ENCODE results near the gene PROM1.

PROM1 gene

DNA sequence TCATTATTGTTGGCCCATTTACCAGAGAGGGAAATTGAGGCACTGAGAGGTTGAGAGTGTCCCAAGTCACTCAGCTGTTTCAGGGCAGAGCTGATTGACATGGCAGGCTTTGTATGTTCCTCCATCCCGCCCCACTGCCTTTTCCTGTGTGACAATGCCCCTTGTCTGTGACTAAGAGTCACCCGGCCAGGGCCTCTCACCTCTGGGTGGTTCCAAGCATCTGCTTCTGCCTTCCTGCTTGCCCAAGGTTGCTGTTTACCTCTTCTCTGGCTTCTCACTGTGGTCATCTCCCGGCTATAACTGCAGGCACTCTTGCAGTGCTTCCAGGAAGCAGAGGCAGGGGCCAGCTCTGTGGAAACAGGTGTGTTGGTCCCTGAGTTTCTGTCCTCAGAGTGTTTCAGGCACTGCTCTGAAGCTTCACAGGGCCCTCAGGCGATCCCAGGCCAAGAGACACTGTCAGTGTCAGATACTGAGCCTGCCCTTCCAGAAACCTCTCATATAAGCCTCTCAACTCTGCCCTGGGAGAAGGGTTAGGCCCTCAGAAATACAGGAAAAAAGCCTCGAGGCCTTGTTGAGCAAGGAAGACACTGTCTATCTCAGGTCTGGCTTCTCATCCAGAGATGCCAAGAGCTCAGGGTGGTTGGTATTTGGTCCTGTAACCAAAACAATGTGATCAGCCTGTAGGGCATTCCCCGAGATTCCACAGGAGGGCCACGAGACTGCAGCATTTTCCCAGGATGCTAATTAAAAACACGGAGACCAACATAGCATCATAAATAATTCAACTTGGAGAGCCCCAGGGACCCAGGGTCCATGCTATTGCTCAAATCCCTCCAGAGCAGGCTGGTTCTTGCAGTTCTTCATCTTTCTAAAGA lies 42.0 kb upstream of the PROM1 start:
- Histone ChIP-seq H3K9ac (ENCODE audit: low read depth, low read length, poor library complexity, severe bottlenecking) (no peak overlapping the region), H3K36me3 (ENCODE audit: insufficient read depth, low read length) (no peaks in the 10 kb centered on the region), H3K9me3 (ENCODE audit: insufficient read depth, low read depth, low read length) (no peaks in the 10 kb centered on the region), H3K4me3 (ENCODE audit: low read length, poor library complexity, severe bottlenecking) (no peak overlapping the region), H3K4me1 (ENCODE audit: insufficient read depth, low read length, poor library complexity, severe bottlenecking) (peaks cover 43% of the 10 kb centered on the region), H3F3A (ENCODE audit: low read depth) (0 out of 2 replicates have a peak, but pooled peaks cover 4% of the 10 kb centered on the region), H3K9me2 (replicated peaks; ENCODE audit: low read depth, low read length) (no peaks in the 10 kb centered on the region), H4K20me1 (ENCODE audit: insufficient read depth, low read length, poor library complexity, severe bottlenecking) (no peaks in the 10 kb centered on the region), H3K27me3 (ENCODE audit: insufficient read depth, low read length, poor library complexity, severe bottlenecking) (no peaks in the 10 kb centered on the region), H2AFZ (ENCODE audit: low read length) (peak overlapping the region; percentile 42), H3K79me2 (ENCODE audit: insufficient read depth, low read length) (no peaks in the 10 kb centered on the region), H3K4me2 (ENCODE audit: low read depth, low read length, poor library complexity, severe bottlenecking) (no peak overlapping the region)
- TF ChIP-seq, protein P1, sequence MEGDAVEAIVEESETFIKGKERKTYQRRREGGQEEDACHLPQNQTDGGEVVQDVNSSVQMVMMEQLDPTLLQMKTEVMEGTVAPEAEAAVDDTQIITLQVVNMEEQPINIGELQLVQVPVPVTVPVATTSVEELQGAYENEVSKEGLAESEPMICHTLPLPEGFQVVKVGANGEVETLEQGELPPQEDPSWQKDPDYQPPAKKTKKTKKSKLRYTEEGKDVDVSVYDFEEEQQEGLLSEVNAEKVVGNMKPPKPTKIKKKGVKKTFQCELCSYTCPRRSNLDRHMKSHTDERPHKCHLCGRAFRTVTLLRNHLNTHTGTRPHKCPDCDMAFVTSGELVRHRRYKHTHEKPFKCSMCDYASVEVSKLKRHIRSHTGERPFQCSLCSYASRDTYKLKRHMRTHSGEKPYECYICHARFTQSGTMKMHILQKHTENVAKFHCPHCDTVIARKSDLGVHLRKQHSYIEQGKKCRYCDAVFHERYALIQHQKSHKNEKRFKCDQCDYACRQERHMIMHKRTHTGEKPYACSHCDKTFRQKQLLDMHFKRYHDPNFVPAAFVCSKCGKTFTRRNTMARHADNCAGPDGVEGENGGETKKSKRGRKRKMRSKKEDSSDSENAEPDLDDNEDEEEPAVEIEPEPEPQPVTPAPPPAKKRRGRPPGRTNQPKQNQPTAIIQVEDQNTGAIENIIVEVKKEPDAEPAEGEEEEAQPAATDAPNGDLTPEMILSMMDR (conservative IDR thresholded peaks at IDR 0.05; ENCODE audit: low read length): no peak
- TF ChIP-seq EZH2phosphoT487 (IDR thresholded peaks at IDR 0.05; ENCODE audit: borderline replicate concordance): no peak

DNA sequence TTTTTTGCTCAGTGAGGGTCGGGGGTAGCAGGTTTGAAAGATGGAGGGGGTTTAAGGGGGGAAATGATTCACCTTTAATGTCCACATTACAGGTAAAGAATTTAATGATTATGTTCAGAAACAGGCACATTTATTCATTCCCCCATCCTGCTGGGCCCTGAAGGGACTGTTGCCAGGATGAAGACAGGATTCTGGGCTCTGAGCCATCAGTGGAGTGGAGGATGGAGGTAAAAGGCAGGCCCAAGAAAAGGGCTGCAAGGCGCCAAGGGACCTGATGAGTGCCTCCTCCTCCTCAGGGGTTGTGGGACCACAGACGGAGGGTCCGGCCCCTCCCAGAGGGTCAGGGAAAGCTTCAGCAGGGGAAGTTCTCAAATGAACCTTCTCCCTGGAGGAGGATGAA lies 40.4 kb upstream of the PROM1 start:
- Histone ChIP-seq H2AFZ (ENCODE audit: low read length) (no peak overlapping the region), H3K79me2 (ENCODE audit: insufficient read depth, low read length) (no peaks in the 10 kb centered on the region), H3K4me1 (ENCODE audit: insufficient read depth, low read length, poor library complexity, severe bottlenecking) (peaks cover 49% of the 10 kb centered on the region), H3F3A (ENCODE audit: low read depth) (0 out of 2 replicates have a peak, but pooled peaks cover 4% of the 10 kb centered on the region), H3K9ac (ENCODE audit: low read depth, low read length, poor library complexity, severe bottlenecking) (peak overlapping the region; percentile 69), H3K9me3 (ENCODE audit: insufficient read depth, low read depth, low read length) (no peaks in the 10 kb centered on the region), H3K36me3 (ENCODE audit: insufficient read depth, low read length) (no peaks in the 10 kb centered on the region), H3K4me3 (ENCODE audit: low read length, poor library complexity, severe bottlenecking) (no peak overlapping the region), H3K27me3 (ENCODE audit: insufficient read depth, low read length, poor library complexity, severe bottlenecking) (no peaks in the 10 kb centered on the region), H3K4me2 (ENCODE audit: low read depth, low read length, poor library complexity, severe bottlenecking) (no peak overlapping the region), H4K20me1 (ENCODE audit: insufficient read depth, low read length, poor library complexity, severe bottlenecking) (no peaks in the 10 kb centered on the region), H3K9me2 (replicated peaks; ENCODE audit: low read depth, low read length) (no peaks in the 10 kb centered on the region)
- TF ChIP-seq, protein P1 (conservative IDR thresholded peaks at IDR 0.05; ENCODE audit: low read length): no peak
- no peak for TF ChIP-seq EZH2phosphoT487 (IDR thresholded peaks at IDR 0.05; ENCODE audit: borderline replicate concordance)

DNA sequence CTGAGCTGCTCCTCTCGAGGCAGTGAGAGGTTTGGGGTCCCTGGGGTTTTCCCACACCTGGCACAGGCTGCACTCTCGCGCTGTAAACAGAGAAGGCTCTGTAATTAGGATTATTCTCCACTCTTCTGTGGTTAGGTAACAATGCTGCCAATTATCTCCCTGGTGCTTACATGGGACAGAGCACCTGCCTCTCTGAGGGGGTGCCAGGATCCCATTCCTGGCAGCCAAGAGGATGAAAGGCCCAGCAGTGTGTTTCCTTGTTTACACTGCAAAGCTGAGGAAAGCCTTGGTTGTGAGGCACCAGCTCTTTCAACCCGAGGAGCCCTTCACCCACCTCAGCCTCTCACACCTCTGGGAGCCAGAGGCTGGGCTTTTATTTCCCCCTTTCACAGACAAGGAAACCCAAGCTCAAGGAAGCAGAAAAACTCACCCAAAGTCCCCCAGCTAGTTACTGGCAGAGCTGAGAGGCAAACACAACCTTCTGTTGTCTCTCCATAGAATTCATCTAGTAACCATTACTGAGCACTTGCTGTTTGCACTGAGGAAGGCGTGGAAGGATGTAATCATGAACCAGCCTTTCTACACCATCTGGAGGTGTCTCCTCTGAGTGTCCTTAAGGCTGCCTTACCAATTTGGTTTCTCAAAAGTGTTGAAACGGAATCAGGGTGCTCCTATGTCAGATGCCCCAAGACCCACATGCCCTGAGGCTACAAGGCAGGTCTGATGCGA lies 39.7 kb upstream of the PROM1 start:
- H3F3A ChIP-seq (ENCODE audit: low read depth): 0 out of 2 replicates have a peak, but pooled peaks cover 4% of the 10 kb centered on the region
- TF ChIP-seq, protein P1 (conservative IDR thresholded peaks at IDR 0.05; ENCODE audit: low read length): no peak
- no peak for TF ChIP-seq EZH2phosphoT487 (IDR thresholded peaks at IDR 0.05; ENCODE audit: borderline replicate concordance)
- peak overlapping the region; percentile 69 for H3K9ac ChIP-seq (ENCODE audit: low read depth, low read length, poor library complexity, severe bottlenecking)
- no peaks in the 10 kb centered on the region for H3K9me2 ChIP-seq (replicated peaks; ENCODE audit: low read depth, low read length)
- no peaks in the 10 kb centered on the region for H3K79me2 ChIP-seq (ENCODE audit: insufficient read depth, low read length)
- peaks cover 49% of the 10 kb centered on the region for H3K4me1 ChIP-seq (ENCODE audit: insufficient read depth, low read length, poor library complexity, severe bottlenecking)
- H3K4me2 ChIP-seq (ENCODE audit: low read depth, low read length, poor library complexity, severe bottlenecking): peak overlapping the region; percentile 69
- H3K4me3 ChIP-seq (ENCODE audit: low read length, poor library complexity, severe bottlenecking): peak overlapping the region; percentile 38
- H4K20me1 ChIP-seq (ENCODE audit: insufficient read depth, low read length, poor library complexity, severe bottlenecking): no peaks in the 10 kb centered on the region
- H3K9me3 ChIP-seq (ENCODE audit: insufficient read depth, low read depth, low read length): no peaks in the 10 kb centered on the region
- no peaks in the 10 kb centered on the region for H3K36me3 ChIP-seq (ENCODE audit: insufficient read depth, low read length)
- no peaks in the 10 kb centered on the region for H3K27me3 ChIP-seq (ENCODE audit: insufficient read depth, low read length, poor library complexity, severe bottlenecking)
- peak overlapping the region; percentile 14 for H2AFZ ChIP-seq (ENCODE audit: low read length)
